GM23338 (cell line): ENCODE results near the gene NELL2. TPM values are rescaled to one million over a fixed set of nuclear protein-coding genes. Genes with fewer than 3 reads are reported as not detected.

Source experiments
- ATAC-seq: fragments of 200-7000 bp; cut with Tn5 transposase; 3 replicates; pipeline ENCODE4 v1.9.1; 2020
- DNase-seq: peaks from one replicate; pipeline ENCODE4 v3.0.0-alpha.2; 2015; ENCODE audit warnings: low spot score
- H2AFZ ChIP-seq: fragments of 200-600 bp; sonication (generic); 2 replicates; pipeline ENCODE4 v1.8.0; 2016; ENCODE audit warnings: antibody characterized with exemption, mild to moderate bottlenecking, moderate library complexity
- H3F3A ChIP-seq: fragments of 200-600 bp; sonication (generic); replicated peaks from 2 replicates; pipeline ENCODE4 v1.8.0; 2017; ENCODE audit warnings: antibody characterized with exemption, mixed run types, low read depth
- H3K27ac ChIP-seq: fragments of 200-600 bp; sonication (generic); 2 replicates; pipeline ENCODE4 v1.6.1; 2016; ENCODE audit warnings: low read depth
- H3K27me3 ChIP-seq: fragments of 200-600 bp; sonication (generic); 2 replicates; pipeline ENCODE4 v1.8.0; 2016; ENCODE audit warnings: mild to moderate bottlenecking, mixed run types, moderate library complexity; ENCODE audit not compliant: insufficient read depth
- H3K36me3 ChIP-seq: fragments of 200-600 bp; sonication (generic); 2 replicates; pipeline ENCODE4 v1.8.0; 2016; ENCODE audit warnings: mild to moderate bottlenecking; ENCODE audit not compliant: insufficient read depth
- H3K4me1 ChIP-seq: fragments of 200-600 bp; sonication (generic); 2 replicates; pipeline ENCODE4 v1.8.0; 2016; ENCODE audit warnings: mild to moderate bottlenecking, moderate library complexity; ENCODE audit not compliant: insufficient read depth
- H3K4me2 ChIP-seq: fragments of 200-600 bp; sonication (generic); 2 replicates; pipeline ENCODE4 v1.7.1; 2017; ENCODE audit warnings: mixed run types
- H3K4me3 ChIP-seq: fragments of 200-600 bp; sonication (generic); 2 replicates; pipeline ENCODE4 v1.6.1; 2016; ENCODE audit warnings: mixed run types
- H3K79me2 ChIP-seq: fragments of 200-600 bp; sonication (generic); replicated peaks from 2 replicates; pipeline ENCODE4 v1.8.0; 2017; ENCODE audit warnings: mild to moderate bottlenecking; ENCODE audit not compliant: insufficient read depth
- H3K9me2 ChIP-seq: fragments of 200-600 bp; sonication (generic); 2 replicates; pipeline ENCODE4 v1.8.0; 2017; ENCODE audit not compliant: insufficient read depth
- H4K20me1 ChIP-seq: fragments of 200-600 bp; sonication (generic); replicated peaks from 2 replicates; pipeline ENCODE4 v1.8.0; 2017; ENCODE audit warnings: mild to moderate bottlenecking; ENCODE audit not compliant: insufficient read depth
- H3K27ac Mint-ChIP-seq: 2 replicates; pipeline ENCODE4 v1.8.0; 2020; ENCODE audit warnings: inconsistent platforms, mild to moderate bottlenecking, moderate library complexity, mixed read lengths
- H3K27me3 Mint-ChIP-seq: 3 replicates; pipeline ENCODE4 v1.8.0; 2022; ENCODE audit warnings: low read depth, mild to moderate bottlenecking, moderate library complexity, mixed read lengths, inconsistent platforms; ENCODE audit not compliant: insufficient read depth, poor library complexity
- H3K36me3 Mint-ChIP-seq: 3 replicates; pipeline ENCODE4 v1.8.0; 2021; ENCODE audit warnings: low read depth, mild to moderate bottlenecking, inconsistent platforms, moderate library complexity, mixed read lengths
- H3K4me1 Mint-ChIP-seq: 3 replicates; pipeline ENCODE4 v1.8.0; 2020; ENCODE audit warnings: mild to moderate bottlenecking, inconsistent platforms, mixed read lengths
- H3K4me3 Mint-ChIP-seq: 3 replicates; pipeline ENCODE4 v1.8.0; 2021; ENCODE audit warnings: moderate library complexity, mild to moderate bottlenecking, inconsistent platforms, mixed read lengths
- H3K9me3 Mint-ChIP-seq: 3 replicates; pipeline ENCODE4 v1.8.0; 2020; ENCODE audit warnings: moderate library complexity, mild to moderate bottlenecking, inconsistent platforms, mixed read lengths
- CREB1 ChIP-seq: fragments of 250-450 bp; sonication (Bioruptor Pico); IDR thresholded peaks from 2 replicates; pipeline ENCODE4 v1.5.0; 2020; ENCODE audit warnings: low read depth, mild to moderate bottlenecking, moderate library complexity
- EZH2 ChIP-seq: fragments of 200-600 bp; sonication (generic); IDR thresholded peaks from one replicate; pipeline ENCODE4 v1.8.0; 2017; ENCODE audit warnings: antibody characterized with exemption, mild to moderate bottlenecking, low read depth; ENCODE audit not compliant: unreplicated experiment
- EZH2phosphoT487 ChIP-seq: fragments of 200-600 bp; sonication (generic); IDR thresholded peaks from one replicate; pipeline ENCODE4 v1.8.1; 2018; ENCODE audit warnings: antibody characterized with exemption; ENCODE audit not compliant: unreplicated experiment
- JUNB ChIP-seq: IDR thresholded peaks from one replicate; pipeline ENCODE4 v1.6.1; 2016; ENCODE audit warnings: antibody characterized with exemption; ENCODE audit not compliant: unreplicated experiment
- NANOG ChIP-seq: IDR thresholded peaks from 2 replicates; pipeline ENCODE4 v1.6.1; 2016; ENCODE audit warnings: antibody characterized with exemption, borderline replicate concordance
- POLR2AphosphoS5 ChIP-seq: IDR thresholded peaks from 2 replicates; pipeline ENCODE4 v1.6.1; 2016; ENCODE audit warnings: antibody characterized with exemption, low read depth
- STAT1 ChIP-seq: IDR thresholded peaks from one replicate; pipeline ENCODE4 v1.6.1; 2016; ENCODE audit warnings: antibody characterized with exemption; ENCODE audit not compliant: unreplicated experiment
- ZNF114 ChIP-seq: fragments of 250-450 bp; sonication (Bioruptor Pico); IDR thresholded peaks from 2 replicates; pipeline ENCODE4 v1.5.0; 2020; ENCODE audit warnings: mild to moderate bottlenecking, moderate library complexity
- ZNF331 ChIP-seq: fragments of 250-450 bp; sonication (Bioruptor Pico); IDR thresholded peaks from 2 replicates; pipeline ENCODE4 v1.5.0; 2020; ENCODE audit warnings: low read depth, mild to moderate bottlenecking, moderate library complexity
- polyA plus RNA-seq: library from polyadenylated mRNA; unstranded; fragments of >200 nt; fragmentation: Nextera tagmentation; extraction: Ambion mirVana; gene quantifications from 2 replicates; pipeline ENCODE4 v1.2.1, GENCODE V29; 2016
- total RNA-seq: library from RNA; depleted of rRNA; stranded (reverse); fragments of >200 nt; shearing (Covaris generic); gene quantifications from 2 replicates; pipeline ENCODE4 v1.2.3, GENCODE V29; 2014
- TF ChIP-seq, protein P1 (sequence below), 2 experiments: fragments of 200-600 bp in 1 of 2; sonication (generic) in 1 of 2; conservative IDR thresholded peaks; 2 replicates each; pipeline versions ENCODE4 v1.5.1 to v1.6.1; 2016 to 2017; ENCODE audit warnings: antibody characterized with exemption in 2 of 2, low read depth in 2 of 2, mild to moderate bottlenecking in 2 of 2, moderate library complexity in 1 of 2
- TF ChIP-seq, protein P2 (sequence below): IDR thresholded peaks from one replicate; pipeline ENCODE4 v1.6.1; 2018; ENCODE audit warnings: antibody characterized with exemption; ENCODE audit not compliant: unreplicated experiment
- TF ChIP-seq, protein P3 (sequence below): fragments of 250-450 bp; sonication (Bioruptor Pico); IDR thresholded peaks from 2 replicates; pipeline ENCODE4 v1.5.0; 2020; ENCODE audit warnings: mild to moderate bottlenecking, moderate library complexity
- TF ChIP-seq, protein P4 (sequence below): IDR thresholded peaks from 2 replicates; pipeline ENCODE4 v1.6.1; 2016; ENCODE audit warnings: antibody characterized with exemption

Gene NELL2
- total and polyA plus RNA-seq, 2 experiments from 2014 or later: 25.1 to 99.5 TPM

DNA sequence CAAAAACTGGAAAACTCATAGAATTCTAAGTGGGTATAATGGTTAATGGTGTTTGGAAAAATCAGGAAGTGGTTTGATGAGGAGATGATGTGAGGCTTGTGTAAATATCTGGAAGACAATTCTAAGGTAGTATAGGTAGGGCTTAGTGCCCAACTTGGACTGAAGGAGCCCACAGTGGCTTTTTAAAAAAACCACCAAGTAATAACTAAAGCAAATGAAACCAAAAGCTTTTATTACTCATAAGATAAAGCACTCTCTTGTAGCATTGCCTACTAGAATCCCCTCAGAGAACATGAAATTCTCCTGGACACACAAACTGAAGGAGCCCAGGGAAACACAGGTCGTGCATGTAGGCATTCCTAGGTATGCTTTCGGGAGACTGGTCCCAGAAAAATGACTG, 324.5 kb downstream of the NELL2 start:
- H3K4me3 Mint-ChIP-seq: no peak overlapping the region

More for the DNA sequence above, 324.5 kb downstream of the NELL2 start:
- H3K27ac ChIP-seq: no peak overlapping the region
- peaks cover 7% of the 10 kb centered on the region; the same call in 2 of the 3 replicates for H3K4me1 Mint-ChIP-seq
- TF ChIP-seq, protein P1, sequence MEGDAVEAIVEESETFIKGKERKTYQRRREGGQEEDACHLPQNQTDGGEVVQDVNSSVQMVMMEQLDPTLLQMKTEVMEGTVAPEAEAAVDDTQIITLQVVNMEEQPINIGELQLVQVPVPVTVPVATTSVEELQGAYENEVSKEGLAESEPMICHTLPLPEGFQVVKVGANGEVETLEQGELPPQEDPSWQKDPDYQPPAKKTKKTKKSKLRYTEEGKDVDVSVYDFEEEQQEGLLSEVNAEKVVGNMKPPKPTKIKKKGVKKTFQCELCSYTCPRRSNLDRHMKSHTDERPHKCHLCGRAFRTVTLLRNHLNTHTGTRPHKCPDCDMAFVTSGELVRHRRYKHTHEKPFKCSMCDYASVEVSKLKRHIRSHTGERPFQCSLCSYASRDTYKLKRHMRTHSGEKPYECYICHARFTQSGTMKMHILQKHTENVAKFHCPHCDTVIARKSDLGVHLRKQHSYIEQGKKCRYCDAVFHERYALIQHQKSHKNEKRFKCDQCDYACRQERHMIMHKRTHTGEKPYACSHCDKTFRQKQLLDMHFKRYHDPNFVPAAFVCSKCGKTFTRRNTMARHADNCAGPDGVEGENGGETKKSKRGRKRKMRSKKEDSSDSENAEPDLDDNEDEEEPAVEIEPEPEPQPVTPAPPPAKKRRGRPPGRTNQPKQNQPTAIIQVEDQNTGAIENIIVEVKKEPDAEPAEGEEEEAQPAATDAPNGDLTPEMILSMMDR (conservative IDR thresholded peaks at IDR 0.05; ENCODE audit: low read depth in 2 of 2): no peak
- TF ChIP-seq ZNF114 (no peak), ZNF331 (CRISPR knock-in tag) (no peak), JUNB (no peak), CREB1 (no peak), NANOG (no peak), POLR2AphosphoS5 (no peak), EZH2 (no peak), EZH2phosphoT487 (no peak), STAT1 (no peak)
- TF ChIP-seq, protein P2, sequence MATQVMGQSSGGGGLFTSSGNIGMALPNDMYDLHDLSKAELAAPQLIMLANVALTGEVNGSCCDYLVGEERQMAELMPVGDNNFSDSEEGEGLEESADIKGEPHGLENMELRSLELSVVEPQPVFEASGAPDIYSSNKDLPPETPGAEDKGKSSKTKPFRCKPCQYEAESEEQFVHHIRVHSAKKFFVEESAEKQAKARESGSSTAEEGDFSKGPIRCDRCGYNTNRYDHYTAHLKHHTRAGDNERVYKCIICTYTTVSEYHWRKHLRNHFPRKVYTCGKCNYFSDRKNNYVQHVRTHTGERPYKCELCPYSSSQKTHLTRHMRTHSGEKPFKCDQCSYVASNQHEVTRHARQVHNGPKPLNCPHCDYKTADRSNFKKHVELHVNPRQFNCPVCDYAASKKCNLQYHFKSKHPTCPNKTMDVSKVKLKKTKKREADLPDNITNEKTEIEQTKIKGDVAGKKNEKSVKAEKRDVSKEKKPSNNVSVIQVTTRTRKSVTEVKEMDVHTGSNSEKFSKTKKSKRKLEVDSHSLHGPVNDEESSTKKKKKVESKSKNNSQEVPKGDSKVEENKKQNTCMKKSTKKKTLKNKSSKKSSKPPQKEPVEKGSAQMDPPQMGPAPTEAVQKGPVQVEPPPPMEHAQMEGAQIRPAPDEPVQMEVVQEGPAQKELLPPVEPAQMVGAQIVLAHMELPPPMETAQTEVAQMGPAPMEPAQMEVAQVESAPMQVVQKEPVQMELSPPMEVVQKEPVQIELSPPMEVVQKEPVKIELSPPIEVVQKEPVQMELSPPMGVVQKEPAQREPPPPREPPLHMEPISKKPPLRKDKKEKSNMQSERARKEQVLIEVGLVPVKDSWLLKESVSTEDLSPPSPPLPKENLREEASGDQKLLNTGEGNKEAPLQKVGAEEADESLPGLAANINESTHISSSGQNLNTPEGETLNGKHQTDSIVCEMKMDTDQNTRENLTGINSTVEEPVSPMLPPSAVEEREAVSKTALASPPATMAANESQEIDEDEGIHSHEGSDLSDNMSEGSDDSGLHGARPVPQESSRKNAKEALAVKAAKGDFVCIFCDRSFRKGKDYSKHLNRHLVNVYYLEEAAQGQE: no peak
- TF ChIP-seq, protein P3, sequence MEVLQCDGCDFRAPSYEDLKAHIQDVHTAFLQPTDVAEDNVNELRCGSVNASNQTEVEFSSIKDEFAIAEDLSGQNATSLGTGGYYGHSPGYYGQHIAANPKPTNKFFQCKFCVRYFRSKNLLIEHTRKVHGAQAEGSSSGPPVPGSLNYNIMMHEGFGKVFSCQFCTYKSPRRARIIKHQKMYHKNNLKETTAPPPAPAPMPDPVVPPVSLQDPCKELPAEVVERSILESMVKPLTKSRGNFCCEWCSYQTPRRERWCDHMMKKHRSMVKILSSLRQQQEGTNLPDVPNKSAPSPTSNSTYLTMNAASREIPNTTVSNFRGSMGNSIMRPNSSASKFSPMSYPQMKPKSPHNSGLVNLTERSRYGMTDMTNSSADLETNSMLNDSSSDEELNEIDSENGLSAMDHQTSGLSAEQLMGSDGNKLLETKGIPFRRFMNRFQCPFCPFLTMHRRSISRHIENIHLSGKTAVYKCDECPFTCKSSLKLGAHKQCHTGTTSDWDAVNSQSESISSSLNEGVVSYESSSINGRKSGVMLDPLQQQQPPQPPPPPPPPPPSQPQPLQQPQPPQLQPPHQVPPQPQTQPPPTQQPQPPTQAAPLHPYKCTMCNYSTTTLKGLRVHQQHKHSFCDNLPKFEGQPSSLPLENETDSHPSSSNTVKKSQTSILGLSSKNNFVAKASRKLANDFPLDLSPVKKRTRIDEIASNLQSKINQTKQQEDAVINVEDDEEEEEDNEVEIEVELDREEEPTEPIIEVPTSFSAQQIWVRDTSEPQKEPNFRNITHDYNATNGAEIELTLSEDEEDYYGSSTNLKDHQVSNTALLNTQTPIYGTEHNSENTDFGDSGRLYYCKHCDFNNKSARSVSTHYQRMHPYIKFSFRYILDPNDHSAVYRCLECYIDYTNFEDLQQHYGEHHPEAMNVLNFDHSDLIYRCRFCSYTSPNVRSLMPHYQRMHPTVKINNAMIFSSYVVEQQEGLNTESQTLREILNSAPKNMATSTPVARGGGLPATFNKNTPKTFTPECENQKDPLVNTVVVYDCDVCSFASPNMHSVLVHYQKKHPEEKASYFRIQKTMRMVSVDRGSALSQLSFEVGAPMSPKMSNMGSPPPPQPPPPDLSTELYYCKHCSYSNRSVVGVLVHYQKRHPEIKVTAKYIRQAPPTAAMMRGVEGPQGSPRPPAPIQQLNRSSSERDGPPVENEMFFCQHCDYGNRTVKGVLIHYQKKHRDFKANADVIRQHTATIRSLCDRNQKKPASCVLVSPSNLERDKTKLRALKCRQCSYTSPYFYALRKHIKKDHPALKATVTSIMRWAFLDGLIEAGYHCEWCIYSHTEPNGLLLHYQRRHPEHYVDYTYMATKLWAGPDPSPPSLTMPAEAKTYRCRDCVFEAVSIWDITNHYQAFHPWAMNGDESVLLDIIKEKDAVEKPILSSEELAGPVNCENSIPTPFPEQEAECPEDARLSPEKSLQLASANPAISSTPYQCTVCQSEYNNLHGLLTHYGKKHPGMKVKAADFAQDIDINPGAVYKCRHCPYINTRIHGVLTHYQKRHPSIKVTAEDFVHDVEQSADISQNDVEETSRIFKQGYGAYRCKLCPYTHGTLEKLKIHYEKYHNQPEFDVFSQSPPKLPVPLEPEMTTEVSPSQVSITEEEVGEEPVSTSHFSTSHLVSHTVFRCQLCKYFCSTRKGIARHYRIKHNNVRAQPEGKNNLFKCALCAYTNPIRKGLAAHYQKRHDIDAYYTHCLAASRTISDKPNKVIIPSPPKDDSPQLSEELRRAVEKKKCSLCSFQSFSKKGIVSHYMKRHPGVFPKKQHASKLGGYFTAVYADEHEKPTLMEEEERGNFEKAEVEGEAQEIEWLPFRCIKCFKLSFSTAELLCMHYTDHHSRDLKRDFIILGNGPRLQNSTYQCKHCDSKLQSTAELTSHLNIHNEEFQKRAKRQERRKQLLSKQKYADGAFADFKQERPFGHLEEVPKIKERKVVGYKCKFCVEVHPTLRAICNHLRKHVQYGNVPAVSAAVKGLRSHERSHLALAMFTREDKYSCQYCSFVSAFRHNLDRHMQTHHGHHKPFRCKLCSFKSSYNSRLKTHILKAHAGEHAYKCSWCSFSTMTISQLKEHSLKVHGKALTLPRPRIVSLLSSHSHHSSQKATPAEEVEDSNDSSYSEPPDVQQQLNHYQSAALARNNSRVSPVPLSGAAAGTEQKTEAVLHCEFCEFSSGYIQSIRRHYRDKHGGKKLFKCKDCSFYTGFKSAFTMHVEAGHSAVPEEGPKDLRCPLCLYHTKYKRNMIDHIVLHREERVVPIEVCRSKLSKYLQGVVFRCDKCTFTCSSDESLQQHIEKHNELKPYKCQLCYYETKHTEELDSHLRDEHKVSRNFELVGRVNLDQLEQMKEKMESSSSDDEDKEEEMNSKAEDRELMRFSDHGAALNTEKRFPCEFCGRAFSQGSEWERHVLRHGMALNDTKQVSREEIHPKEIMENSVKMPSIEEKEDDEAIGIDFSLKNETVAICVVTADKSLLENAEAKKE: no peak
- TF ChIP-seq, protein P4, sequence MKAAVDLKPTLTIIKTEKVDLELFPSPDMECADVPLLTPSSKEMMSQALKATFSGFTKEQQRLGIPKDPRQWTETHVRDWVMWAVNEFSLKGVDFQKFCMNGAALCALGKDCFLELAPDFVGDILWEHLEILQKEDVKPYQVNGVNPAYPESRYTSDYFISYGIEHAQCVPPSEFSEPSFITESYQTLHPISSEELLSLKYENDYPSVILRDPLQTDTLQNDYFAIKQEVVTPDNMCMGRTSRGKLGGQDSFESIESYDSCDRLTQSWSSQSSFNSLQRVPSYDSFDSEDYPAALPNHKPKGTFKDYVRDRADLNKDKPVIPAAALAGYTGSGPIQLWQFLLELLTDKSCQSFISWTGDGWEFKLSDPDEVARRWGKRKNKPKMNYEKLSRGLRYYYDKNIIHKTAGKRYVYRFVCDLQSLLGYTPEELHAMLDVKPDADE: no peak
- no peaks in the 10 kb centered on the region for H3K36me3 ChIP-seq
- H2AFZ ChIP-seq: no peak overlapping the region
- H3K36me3 Mint-ChIP-seq: no peaks in the 10 kb centered on the region
- no peak overlapping the region for H3K4me2 ChIP-seq
- H3K9me2 ChIP-seq: no peaks in the 10 kb centered on the region
- H3K79me2 ChIP-seq: no peaks in the 10 kb centered on the region
- H3K4me1 ChIP-seq: no peaks in the 10 kb centered on the region; the same call in 1 of the 2 replicates
- no peaks in the 10 kb centered on the region for H3F3A ChIP-seq
- DNase-seq: no peak
- no peak for ATAC-seq
- no peaks in the 10 kb centered on the region for H3K27me3 ChIP-seq
- no peaks in the 10 kb centered on the region for H3K27me3 Mint-ChIP-seq
- no peak overlapping the region for H3K27ac Mint-ChIP-seq
- no peaks in the 10 kb centered on the region for H4K20me1 ChIP-seq
- H3K9me3 Mint-ChIP-seq: no peaks in the 10 kb centered on the region
- H3K4me3 ChIP-seq: no peak overlapping the region
